Anterior cingulate cortex (tissue), 58 donors: ENCODE measurements around the gene KLHL13.

Experiments used
- DNase-seq, 58 donors: peaks; one replicate each; lab custom pipeline; 2025; lab: John Stamatoyannopoulos, UW

KLHL13 gene

GRCh38 chrX:117898226-117898625 lies 218.4 kb downstream of the KLHL13 start:
- DNase-seq: no peak

DNA sequence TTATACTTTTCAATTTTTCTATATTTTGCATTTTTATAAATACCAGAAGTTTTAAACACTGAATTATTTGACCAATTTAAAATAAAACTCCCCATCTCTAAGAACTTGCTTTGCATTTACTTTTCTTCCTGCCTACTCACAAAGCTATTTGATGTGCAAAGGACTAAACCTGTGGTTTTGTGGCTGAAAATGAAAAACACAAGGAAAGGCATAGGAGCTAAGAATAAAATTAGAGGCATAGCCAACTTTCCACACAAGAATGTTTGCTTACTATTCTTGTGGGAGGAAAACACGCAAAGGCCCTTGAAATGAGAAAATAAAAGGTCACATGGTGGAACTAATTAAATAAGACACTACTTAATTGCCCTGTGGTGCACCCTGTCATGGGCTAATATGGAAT lies 221.2 kb downstream of the KLHL13 start:
- no peak for DNase-seq

- DNase-seq: no peak
These were observed 224.1 kb downstream of the KLHL13 start for GRCh38 chrX:117892469-117892868.

DNA sequence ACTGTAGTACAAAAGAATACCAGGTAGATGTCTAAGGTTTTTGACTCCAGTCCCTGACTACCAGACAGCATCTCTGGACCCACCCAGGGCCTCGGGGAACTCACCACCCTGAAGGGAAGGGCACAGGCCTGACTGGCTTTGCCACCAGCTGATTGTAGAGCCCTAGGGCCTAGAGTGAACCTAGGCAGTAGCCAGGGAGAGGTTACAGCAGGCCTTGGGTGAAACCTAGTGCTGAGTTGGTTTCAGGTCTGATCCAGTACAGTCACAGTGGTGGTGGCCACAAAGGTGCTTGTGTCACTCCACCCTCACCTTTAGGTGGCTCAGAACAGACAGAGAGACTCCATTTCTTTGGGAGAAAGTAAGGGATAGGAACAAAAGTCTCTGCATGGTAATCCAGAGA lies 244.8 kb downstream of the KLHL13 start:
- DNase-seq: no peak

- DNase-seq: no peak
These were observed 256.1 kb downstream of the KLHL13 start for GRCh38 chrX:117860517-117860916.

DNA sequence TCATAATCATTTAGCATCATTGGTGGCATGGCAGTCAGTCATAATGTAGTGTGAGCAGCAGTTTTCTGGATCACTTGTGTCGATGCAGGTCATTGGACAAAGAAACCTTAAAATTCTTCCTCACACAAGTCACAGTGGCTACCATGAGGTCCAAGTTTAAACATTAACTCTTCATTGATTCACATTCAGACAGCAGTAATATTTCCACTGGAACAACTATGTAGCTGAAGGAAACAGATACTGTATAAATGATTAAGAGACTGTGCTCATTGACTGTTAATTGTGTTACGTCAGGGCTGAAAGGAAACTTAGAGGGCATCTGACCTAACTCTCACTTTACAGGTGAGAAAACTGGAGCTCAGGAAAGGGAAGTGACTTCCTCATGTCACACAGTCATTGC lies 261.8 kb downstream of the KLHL13 start:
- DNase-seq: no peak

DNA sequence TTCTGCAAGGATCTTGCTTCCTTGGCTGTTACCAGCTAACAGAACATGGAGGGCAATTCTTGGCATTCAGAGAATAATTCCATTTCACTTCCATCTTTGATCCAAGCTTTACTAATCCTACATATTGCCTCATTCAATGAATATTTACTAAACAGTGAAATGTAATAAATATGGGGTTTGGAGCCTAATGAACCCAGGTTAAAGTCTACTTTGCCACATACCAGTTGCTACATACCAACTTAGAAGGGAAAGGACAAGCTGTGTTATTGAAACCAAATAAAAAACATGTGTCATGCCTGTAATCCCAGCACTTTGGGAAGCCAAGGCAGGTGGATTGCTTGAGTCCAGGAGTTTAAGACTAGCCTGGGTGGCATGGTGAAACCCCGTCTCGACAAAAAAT lies 265.6 kb downstream of the KLHL13 start:
- no peak for DNase-seq
